Measurements from ENCODE around the gene CRYL1.

CRYL1 gene

GRCh38 chr13:20442375-20442774, 83.3 kb downstream of the CRYL1 start:
- no peak for DNase-seq
- Mint-ChIP-seq H3K27me3 (ENCODE audit: low read depth, poor library complexity) (peaks cover 18% of the 10 kb centered on the region), H3K9me3 (peaks cover 25% of the 10 kb centered on the region), H3K27ac (no peak overlapping the region), H3K4me3 (no peak overlapping the region), H3K4me1 (no peaks in the 10 kb centered on the region), H3K36me3 (ENCODE audit: low read depth) (no peaks in the 10 kb centered on the region)
- TF ChIP-seq CTCF (IDR thresholded peaks at IDR 0.05) = no peak

- Mint-ChIP-seq H3K9me3 (peaks cover 20% of the 10 kb centered on the region), H3K4me3 (no peak overlapping the region), H3K27me3 (ENCODE audit: low read depth, poor library complexity) (peaks cover 18% of the 10 kb centered on the region), H3K27ac (no peak overlapping the region), H3K36me3 (ENCODE audit: low read depth) (no peaks in the 10 kb centered on the region), H3K4me1 (no peaks in the 10 kb centered on the region)
- DNase-seq = no peak
- TF ChIP-seq CTCF (IDR thresholded peaks at IDR 0.05) = no peak
Measured at GRCh38 chr13:20441879-20442278, 83.8 kb downstream of the CRYL1 start.

- Mint-ChIP-seq H3K27ac (no peak overlapping the region), H3K27me3 (ENCODE audit: low read depth, poor library complexity) (peaks cover 14% of the 10 kb centered on the region), H3K9me3 (peaks cover 12% of the 10 kb centered on the region), H3K4me1 (no peaks in the 10 kb centered on the region), H3K36me3 (ENCODE audit: low read depth) (no peaks in the 10 kb centered on the region), H3K4me3 (no peak overlapping the region)
- DNase-seq = no peak
- TF ChIP-seq CTCF (IDR thresholded peaks at IDR 0.05) = no peak
Measured at GRCh38 chr13:20441056-20441455, 84.6 kb downstream of the CRYL1 start.

GRCh38 chr13:20439261-20439660, 86.4 kb downstream of the CRYL1 start:
- H3K9me3 Mint-ChIP-seq = peaks cover 4% of the 10 kb centered on the region
- H3K27me3 Mint-ChIP-seq (ENCODE audit: low read depth, poor library complexity) = peaks cover 14% of the 10 kb centered on the region
- no peak overlapping the region for H3K27ac Mint-ChIP-seq
- H3K4me1 Mint-ChIP-seq = no peaks in the 10 kb centered on the region
- H3K4me3 Mint-ChIP-seq = no peak overlapping the region
- no peaks in the 10 kb centered on the region for H3K36me3 Mint-ChIP-seq (ENCODE audit: low read depth)
- no peak for TF ChIP-seq CTCF (IDR thresholded peaks at IDR 0.05)
- DNase-seq = no peak

- no peaks in the 10 kb centered on the region for H3K4me1 Mint-ChIP-seq
- no peak for TF ChIP-seq CTCF (IDR thresholded peaks at IDR 0.05)
- H3K27me3 Mint-ChIP-seq (ENCODE audit: low read depth, poor library complexity) = peaks cover 15% of the 10 kb centered on the region
- peaks cover 4% of the 10 kb centered on the region for H3K9me3 Mint-ChIP-seq
- H3K27ac Mint-ChIP-seq = no peak overlapping the region
- DNase-seq = no peak
- H3K4me3 Mint-ChIP-seq = no peak overlapping the region
- H3K36me3 Mint-ChIP-seq (ENCODE audit: low read depth) = no peaks in the 10 kb centered on the region
Measured at GRCh38 chr13:20438801-20439200, 86.9 kb downstream of the CRYL1 start.

GRCh38 chr13:20436505-20436904, 89.2 kb downstream of the CRYL1 start:
- Mint-ChIP-seq H3K27me3 (ENCODE audit: low read depth, poor library complexity) (peaks cover 12% of the 10 kb centered on the region), H3K36me3 (ENCODE audit: low read depth) (no peaks in the 10 kb centered on the region), H3K9me3 (peaks cover 4% of the 10 kb centered on the region), H3K4me1 (peaks cover 17% of the 10 kb centered on the region), H3K27ac (no peak overlapping the region), H3K4me3 (no peak overlapping the region)
- no peak for TF ChIP-seq CTCF (IDR thresholded peaks at IDR 0.05)
- DNase-seq = no peak
